ENCODE data around the gene CCL1. TPM values are rescaled to one million over a fixed set of nuclear protein-coding genes. Genes with fewer than 3 reads are reported as not detected.

CCL1 gene
- not detected in 3 replicates for total RNA-seq
- long read RNA-seq = 0 reads

GRCh38 chr17:34363183-34363661, at the start of gene CCL1:
Gene CCL1, minus strand, starts transcription at chr17:34363233. Its CDS starts 72 bp downstream, at chr17:34363161.
- DNase-seq (ENCODE audit: low spot score) = no peak
- Mint-ChIP-seq H3K4me1 (ENCODE audit: low read depth) (no peaks in the 10 kb centered on the region), H3K27me3 (ENCODE audit: low read depth) (peaks cover 50% of the 10 kb centered on the region), H3K4me3 (ENCODE audit: unreplicated experiment) (no peak within 1 kb of the TSS), H3K27ac (ENCODE audit: unreplicated experiment) (no peak within 1 kb of the TSS), H3K36me3 (ENCODE audit: low read depth) (no peaks in the 10 kb centered on the region), H3K9me3 (ENCODE audit: low read depth) (no peaks in the 10 kb centered on the region)
- TF ChIP-seq CTCF (IDR thresholded peaks at IDR 0.05) = no peak

DNA sequence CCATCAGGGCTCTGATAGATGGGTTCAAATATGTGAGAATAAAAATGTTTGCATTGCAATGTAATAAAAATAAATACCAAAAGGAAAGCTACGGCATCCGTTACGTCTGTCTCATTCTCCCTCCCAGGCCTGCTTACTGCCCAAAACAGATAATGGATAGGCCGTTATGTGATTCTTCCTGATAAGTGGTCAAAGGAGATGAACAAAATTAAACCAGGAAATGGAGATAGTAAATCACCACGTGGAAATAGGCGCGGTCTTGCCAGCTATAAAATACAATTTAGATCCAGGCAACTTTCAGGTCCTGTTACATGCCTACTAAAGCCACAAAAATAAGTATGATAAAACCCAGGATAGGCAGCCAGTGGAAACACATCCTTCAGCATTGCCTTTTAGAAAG, 49.5 kb upstream of the CCL1 start:
- H3K36me3 Mint-ChIP-seq (ENCODE audit: low read depth) = no peaks in the 10 kb centered on the region
- TF ChIP-seq CTCF (IDR thresholded peaks at IDR 0.05) = no peak
- H3K9me3 Mint-ChIP-seq (ENCODE audit: low read depth) = no peaks in the 10 kb centered on the region
- no peak overlapping the region for H3K27ac Mint-ChIP-seq (ENCODE audit: unreplicated experiment)
- no peak for DNase-seq (ENCODE audit: low spot score)
- peaks cover 31% of the 10 kb centered on the region for H3K27me3 Mint-ChIP-seq (ENCODE audit: low read depth)
- H3K4me3 Mint-ChIP-seq (ENCODE audit: unreplicated experiment) = no peak overlapping the region
- no peaks in the 10 kb centered on the region for H3K4me1 Mint-ChIP-seq (ENCODE audit: low read depth)

DNA sequence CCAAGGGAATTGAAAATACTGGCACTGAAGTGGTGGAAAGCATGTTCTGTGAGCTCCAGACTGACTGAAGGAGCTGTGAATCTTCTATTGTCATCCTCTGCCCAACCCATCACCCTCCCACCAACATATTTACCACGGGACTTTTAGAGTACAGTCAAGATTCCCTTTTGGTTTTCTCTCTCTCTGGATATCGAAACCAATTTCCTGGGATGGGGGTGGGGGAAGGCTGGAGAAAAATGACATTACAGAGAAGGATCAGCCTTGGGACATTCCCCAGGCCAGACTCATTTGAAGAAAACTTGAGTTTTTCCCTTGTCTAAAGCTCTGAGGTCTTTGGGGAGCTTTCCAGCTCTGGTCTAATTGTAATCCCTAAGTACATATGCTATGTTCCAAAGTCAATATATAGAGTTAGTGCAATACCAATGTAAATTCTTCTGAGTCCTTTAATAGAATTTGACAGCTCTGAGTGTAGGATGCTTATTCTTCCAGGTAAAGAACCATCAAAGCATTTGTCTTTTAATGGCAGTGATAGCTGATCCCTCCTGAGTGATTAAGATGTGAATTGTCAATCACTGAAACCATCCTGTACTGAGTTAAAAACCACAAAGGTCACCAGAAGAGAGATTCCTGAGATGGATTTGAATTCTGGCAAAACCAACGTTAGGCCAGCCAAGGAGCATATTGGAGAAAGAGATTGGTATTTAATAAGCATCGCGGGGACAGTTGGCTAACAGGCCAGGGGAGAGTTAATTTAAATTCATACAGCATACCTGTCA, 48.8 kb upstream of the CCL1 start:
- Mint-ChIP-seq H3K9me3 (ENCODE audit: low read depth) (no peaks in the 10 kb centered on the region), H3K36me3 (ENCODE audit: low read depth) (no peaks in the 10 kb centered on the region), H3K27ac (ENCODE audit: unreplicated experiment) (no peak overlapping the region), H3K4me1 (ENCODE audit: low read depth) (no peaks in the 10 kb centered on the region), H3K4me3 (ENCODE audit: unreplicated experiment) (no peak overlapping the region), H3K27me3 (ENCODE audit: low read depth) (peaks cover 31% of the 10 kb centered on the region)
- no peak for DNase-seq (ENCODE audit: low spot score)
- no peak for TF ChIP-seq CTCF (IDR thresholded peaks at IDR 0.05)

DNA sequence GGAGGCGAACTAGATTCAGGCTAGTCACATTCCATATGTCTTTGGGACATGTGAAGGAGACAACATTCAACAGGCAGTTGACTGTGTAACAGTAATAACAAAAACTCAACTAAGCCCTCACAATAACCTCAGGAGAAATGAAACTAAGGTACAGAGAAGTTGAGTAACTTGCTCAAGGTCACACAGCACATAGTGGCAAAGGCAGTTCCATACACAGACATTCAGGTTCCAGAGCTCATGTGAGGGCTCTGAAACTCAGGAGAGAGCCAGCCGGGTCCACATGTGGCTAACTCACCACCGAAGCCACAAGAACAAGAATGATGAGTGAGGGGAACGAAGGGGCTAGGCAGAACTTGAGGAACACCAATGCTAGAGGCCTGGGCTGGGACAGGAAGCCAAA, 46.3 kb upstream of the CCL1 start:
- Mint-ChIP-seq H3K4me3 (ENCODE audit: unreplicated experiment) (no peak overlapping the region), H3K27me3 (ENCODE audit: low read depth) (peaks cover 29% of the 10 kb centered on the region), H3K4me1 (ENCODE audit: low read depth) (no peaks in the 10 kb centered on the region), H3K27ac (ENCODE audit: unreplicated experiment) (no peak overlapping the region), H3K9me3 (ENCODE audit: low read depth) (no peaks in the 10 kb centered on the region), H3K36me3 (ENCODE audit: low read depth) (no peaks in the 10 kb centered on the region)
- TF ChIP-seq CTCF (IDR thresholded peaks at IDR 0.05) = no peak
- no peak for DNase-seq (ENCODE audit: low spot score)

DNA sequence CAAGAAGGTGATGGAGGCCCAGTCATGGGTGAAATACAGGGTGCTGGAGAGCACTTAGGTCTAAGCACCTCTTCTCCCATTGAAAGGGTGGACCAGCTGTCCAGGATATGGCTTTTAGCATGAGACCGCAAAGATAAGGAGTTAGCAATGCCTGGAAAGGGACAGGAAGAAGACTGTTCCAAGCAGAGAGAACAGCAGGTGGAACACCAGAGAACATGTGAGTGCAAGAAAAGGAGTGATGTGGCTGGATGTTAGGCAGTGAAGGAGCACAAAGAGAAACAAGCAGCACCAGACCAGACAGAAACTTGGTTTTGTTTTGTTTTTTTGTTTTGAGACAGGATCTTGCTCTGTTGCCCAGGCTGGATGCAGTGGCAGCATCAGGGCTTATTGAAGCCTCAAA, 45.4 kb upstream of the CCL1 start:
- Mint-ChIP-seq H3K4me3 (ENCODE audit: unreplicated experiment) (no peak overlapping the region), H3K9me3 (ENCODE audit: low read depth) (no peaks in the 10 kb centered on the region), H3K36me3 (ENCODE audit: low read depth) (no peaks in the 10 kb centered on the region), H3K4me1 (ENCODE audit: low read depth) (no peaks in the 10 kb centered on the region), H3K27ac (ENCODE audit: unreplicated experiment) (no peak overlapping the region), H3K27me3 (ENCODE audit: low read depth) (peaks cover 26% of the 10 kb centered on the region)
- no peak for TF ChIP-seq CTCF (IDR thresholded peaks at IDR 0.05)
- no peak for DNase-seq (ENCODE audit: low spot score)

Measured in chondrocyte (in vitro differentiated cells).